HG03342 (cell line): ENCODE results near the gene ADAMTS17.
A peak's percentile ranks its signal among the peaks of the same experiment; 100 is the strongest.

Source experiments
- ATAC-seq: cut with Tn5 transposase; IDR thresholded peaks from one replicate; pipeline ENCODE4 v1.9.1; 2021; ENCODE audit warnings: mild to moderate bottlenecking, moderate library complexity; ENCODE audit not compliant: unreplicated experiment

ADAMTS17 gene

DNA sequence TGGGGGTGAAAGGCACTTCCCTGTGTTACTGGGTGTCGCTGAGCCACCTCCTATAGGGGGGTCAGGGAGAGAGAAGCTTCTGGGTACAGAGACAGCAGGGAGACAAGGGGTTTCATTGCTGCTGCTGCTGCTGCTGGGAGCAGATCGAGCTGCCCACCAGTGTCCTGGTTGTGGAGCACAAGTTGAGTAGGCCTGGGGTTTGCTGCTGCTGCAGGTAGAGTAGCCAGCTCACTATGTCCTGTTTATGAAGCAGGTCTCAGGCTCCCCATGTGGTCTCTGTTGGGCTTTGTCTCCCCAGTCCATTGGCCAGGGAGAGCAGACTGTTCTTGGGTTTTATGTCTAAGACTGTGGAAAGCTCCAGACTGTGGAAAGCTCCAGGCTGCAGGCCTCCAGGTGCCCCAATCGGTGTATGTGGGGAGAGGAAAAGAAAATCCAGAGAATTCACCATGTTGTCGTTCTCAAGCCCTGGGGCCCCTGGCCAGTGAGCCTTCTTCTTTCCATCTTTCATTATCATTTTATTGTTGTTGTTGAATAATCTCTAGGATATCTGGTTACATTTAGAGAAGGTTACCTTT, 157.8 kb downstream of the ADAMTS17 start:
- no peak for ATAC-seq

DNA sequence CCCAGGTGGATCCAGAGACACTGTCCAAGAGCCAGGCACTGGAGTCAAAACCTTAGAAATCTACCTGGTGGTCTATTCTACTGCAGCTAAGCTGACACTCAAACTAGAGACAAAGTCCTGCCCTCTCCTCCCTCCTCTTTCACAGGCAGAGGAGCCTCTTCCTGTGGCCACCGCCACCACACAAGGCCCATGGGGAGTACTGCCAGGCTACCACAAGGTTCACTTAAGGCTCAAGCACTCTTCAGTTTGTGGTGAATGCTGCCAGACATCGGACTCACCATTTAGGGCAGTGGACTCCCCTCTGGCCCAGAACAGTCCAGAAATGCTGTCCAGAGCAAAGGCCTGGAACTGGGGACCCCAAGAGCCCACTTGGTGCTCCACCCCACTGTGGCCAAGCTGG, 160.9 kb downstream of the ADAMTS17 start:
- no peak for ATAC-seq

DNA sequence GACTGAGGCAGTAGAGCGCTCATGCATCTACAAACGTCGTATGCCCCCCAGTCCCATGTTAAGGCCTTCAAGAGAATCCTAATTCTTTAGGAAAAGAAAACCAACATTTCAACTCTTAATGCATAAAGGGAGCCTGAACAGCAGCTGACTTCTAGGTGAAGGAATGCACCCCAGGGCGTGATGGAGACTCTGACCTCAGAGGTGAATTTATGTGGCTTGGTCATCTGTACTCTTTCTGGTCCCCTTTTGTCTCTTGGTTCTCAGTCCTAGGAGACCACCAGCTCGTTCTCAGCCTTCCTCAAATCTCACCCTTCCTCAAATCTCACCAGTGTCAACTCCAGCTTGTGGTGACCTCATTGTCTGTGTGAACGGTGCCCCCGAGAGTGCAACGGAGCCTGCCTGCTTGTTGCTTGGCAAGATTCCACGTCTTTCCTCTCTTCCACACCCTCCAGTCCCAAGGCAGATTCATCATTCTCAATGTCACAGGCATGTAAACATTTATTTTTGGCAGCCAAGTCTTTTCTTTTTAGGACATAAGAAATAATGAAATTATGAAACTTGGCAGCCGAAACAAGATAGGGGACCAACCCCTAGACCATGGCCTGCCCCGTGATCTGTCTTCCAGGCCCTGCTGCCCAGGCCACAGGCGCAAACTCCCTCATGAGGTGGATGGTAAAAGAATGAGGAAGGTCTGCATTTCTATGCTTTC, 166.2 kb downstream of the ADAMTS17 start:
- no peak for ATAC-seq

DNA sequence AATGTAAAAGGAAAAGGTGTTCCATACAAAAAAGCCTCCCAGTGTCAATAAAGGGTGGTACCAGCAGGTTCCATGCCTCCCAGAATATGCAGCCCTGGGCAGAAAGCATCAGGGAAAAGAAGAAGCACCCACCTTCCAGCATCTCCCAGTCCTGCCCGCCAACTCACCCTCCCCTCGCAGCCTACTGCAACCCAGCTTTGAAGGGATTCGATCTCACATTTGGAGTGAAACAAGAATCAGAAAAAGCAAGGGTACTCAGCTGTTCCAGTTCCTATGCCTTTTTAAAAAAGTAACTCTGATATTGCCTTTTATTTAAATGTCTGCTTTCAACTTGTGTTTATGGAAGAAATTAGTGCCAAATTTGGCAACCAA, 166.9 kb downstream of the ADAMTS17 start:
- no peak for ATAC-seq

DNA sequence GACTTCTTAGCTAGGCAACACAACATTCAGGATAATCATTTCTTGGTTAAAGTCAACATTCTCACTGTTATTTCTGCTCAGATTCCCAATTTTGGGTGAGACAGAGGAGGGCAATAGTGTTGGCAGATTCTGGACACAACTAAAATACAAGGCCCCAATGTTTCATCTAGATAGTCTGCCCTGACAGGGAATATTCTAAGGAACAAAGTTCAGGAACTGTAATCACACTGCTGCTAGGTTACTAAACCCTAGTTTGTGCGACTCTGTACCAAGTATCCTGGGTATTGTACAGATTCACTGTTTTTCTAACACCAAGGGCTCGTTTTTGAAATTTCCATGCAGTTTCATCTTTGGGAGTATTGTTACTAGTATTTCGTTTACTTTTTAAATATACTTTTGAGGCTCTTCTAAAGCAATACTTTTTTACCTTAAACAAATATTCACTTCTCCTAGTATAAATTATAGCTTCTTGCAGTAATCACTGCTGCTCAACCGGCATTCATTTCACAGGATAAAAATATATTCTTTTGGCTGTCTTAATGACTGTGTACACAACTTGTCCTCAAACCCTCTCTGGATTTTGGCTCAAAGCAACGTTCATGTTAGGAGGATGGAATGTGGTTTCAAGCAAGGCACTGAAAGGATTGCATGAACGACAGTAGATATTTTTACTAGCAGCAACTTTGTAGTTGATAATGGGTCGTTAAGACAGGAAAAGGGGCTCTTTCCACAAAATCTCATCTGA, 167.4 kb downstream of the ADAMTS17 start:
- ATAC-seq, result no peak

DNA sequence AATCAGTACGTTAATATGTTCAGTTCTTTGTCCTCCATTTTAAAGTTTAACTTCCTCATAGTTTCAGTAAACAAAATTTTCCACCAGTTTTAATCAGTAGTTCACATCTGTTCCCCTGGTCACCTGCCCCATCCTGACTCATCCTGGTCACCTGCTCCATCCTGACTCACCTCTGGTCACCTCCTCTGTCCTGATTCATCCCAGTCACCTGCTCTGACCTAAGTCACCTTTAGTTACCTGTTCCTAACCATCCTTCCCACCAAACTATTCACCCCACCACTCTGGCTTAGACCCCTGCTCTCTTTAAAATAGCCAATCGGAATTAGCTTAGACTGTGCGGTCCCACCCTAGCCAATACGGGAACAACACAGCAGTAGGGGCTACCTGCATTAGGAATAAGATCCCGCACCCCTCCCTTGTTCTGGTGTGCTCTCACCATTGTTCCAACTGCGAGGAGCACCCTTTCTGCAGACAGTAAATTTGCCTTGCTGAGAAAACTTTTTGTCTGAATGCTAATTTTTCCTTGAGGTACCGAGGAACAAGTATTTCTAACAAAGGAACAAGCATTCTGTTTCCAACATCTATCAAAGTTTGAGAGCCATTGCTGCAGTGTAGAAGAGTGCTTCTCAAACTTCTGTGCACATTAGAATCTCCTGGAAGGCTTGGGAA, 169.3 kb downstream of the ADAMTS17 start:
- ATAC-seq, result no peak

DNA sequence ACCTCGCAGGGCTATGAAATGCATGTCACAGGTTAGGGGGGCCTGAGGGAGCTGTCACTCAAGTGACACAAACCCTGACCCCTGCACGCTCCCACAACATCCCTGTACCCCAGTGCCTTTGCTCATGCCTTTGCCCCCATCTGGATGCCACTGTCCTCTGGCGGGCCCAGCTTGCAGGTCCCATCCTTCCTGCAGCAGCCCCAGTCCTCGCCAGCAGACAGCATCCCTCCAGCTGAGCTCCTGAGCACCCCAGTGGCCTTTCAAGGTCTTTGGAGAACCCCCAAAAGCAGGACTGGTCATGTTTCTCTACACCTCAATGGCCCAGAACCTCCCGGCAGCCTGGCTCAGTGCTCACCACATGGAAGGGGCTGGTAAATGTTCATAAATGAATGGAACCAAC, 170.4 kb downstream of the ADAMTS17 start:
- no peak for ATAC-seq

DNA sequence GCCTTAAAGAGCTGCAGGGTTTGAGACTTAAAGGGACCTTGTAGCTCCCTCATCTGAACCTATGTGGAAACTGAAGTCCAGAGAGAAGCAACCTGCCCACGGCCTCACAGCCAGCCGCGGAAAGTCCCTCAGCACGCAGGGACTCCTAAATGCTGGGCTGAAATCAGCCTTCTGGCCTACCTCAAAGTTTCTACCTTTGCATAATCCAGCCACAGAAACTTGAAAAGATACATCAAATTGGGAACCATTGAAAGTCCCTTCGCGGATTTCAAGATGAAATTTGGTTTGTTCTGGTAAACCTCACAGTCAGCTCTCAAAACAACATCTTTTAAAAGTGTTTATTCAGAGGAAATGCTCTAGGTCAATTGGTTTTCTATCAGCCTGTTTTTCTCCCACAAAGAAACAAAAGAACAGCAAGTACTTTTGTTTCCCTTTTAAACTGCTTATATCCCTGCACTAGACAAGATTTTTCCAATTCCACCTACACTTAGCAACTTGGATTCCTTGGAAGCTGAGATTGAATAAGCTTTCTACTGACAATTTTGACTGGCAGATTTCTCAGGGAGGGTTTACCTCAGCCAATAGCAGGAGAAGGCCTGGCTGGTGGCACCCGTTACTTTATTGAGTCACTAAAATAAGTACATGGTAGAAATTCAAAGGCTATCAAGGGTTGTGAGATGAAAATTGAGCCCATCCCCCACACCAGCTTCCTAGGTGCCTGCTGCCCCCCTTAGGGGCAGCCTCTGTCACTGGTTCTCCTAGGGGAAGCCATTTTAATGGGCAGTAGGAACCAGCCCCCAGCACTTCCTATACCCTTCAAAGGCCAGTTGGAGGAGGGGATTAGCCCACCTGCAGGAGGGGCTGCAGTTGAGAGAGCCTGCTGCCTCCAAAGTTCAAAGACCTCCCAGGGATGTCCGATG, 171.2 kb downstream of the ADAMTS17 start:
- ATAC-seq, result peak; percentile 71

DNA sequence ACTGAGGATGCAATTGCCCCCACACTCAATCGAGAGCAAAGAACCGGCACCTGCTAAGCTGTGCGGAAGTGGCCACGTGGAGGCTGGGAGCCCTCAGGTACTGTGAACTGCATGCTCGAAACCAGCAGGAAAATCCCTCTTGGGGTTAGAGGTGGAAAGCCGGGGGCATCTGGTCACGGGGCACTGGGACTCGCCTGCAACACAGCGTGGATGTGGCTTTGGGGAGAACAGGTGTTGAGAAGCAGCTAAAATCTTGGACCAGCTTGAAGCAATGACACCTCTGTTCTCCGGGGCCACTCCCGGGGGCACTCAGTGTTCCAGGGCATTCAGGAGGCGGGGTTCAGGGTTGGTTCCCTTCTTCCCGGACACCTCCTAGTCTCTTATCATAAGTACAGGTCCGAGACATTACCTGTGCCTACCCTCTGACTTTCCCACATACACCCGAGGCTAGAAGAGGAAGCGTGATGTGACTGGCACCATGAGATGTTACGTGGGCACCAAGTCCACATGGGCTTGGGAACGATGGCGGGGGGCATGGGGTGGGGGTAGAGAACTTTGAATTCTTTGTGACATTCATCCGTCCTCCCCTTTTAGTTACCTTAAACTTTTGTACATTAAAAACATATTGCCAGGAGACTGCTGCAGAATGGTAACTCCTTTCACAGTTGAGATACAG, 172.0 kb downstream of the ADAMTS17 start:
- ATAC-seq, result no peak

DNA sequence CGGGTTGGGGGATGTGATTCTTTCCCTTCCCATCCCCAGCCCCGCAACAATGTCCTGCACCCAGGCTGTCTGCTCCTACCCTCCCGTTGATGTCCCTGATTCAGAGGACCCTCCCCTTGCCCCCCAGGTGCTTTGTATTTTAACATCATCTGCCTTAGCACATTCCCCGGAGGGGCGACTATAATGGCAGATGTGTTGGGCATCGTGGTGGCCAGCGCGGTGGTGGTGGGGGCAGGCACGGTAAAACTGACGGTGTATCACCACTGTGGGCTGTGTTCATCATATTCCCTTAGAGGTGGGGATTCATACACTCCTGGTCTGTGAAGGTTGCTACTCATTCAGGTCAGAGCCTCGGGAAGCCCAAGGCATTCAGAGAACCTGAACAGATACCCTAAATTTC, 173.0 kb downstream of the ADAMTS17 start:
- ATAC-seq, result no peak

DNA sequence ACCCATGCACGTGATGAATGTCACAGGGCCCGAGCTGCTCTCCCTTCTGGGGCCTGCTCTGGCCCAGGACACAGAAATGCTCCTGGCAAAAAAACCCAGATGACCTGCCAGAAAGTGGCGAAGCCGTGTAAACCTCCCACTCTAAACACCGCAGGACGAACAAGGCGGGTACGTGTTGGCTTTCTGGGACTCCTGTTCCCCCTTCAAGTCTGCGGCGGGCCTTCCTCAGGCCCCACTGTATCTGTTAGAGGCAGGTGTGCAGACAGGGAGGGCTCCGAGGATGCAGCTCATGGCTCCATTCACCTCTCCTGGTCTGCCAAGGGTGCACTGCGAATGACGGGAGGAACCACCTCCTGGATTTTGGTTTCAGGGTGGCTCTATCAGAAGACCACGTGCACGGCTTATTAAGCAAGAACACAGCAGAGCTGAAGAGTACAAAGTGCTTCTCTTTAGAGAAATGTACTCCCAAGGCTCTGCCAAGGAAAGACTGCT, 173.8 kb downstream of the ADAMTS17 start:
- ATAC-seq, result no peak

DNA sequence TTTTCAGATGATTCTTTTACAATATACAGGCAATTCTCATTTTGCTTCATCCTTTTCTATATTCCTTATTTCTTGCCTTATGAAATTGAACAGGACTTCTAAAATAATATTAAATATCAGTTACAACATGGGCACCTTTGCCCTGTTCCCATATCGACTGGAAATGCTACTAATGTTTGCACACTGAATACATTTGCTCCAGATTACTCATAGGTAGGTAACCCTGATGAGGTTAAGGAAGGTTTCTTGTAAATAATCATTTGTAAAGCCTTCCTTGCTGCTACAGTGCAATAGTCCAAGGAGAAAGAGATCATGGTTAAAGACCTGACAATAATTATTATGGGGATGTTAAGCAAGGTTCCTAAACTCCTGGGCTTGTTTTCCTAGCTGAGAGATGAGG, 175.5 kb downstream of the ADAMTS17 start:
- ATAC-seq, result no peak

DNA sequence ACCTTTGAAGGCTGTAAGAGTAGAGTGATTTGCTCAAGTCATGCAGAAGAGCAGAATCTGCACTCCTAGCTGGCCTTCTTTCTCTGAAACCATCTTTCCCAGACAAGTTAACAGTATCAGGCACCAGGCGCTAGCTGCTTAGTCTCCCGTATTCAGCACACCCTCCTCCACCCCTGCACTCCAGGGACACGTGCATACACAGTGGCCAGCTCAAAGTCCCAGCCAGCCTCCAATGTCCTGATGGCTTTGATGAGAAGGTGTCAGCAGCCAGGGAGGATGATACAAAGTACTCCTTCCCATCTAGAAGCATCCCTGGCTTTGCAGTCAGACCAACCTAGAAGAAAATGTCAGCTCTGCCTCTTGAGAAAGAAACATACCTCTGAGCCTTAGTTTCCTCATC, 177.8 kb downstream of the ADAMTS17 start:
- ATAC-seq, result no peak

DNA sequence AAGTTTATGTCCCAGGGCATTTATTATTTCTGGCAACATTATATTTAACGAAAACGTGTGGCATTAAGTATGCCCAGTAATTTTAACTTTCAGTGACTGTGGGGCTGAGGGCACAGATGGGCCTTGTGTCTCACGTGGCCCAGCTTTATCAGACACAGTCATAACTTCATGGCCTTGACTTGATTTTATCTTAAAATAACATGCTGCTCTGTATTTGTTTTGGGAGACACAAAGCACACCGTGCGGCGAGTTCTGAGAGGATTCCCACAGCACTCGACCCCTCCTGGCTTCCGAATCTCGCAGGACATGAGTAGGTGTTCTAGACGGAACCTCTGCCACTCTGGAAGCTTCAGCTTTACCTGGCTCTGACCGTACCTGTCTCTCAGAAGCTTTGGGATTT, 180.8 kb downstream of the ADAMTS17 start:
- no peak for ATAC-seq

DNA sequence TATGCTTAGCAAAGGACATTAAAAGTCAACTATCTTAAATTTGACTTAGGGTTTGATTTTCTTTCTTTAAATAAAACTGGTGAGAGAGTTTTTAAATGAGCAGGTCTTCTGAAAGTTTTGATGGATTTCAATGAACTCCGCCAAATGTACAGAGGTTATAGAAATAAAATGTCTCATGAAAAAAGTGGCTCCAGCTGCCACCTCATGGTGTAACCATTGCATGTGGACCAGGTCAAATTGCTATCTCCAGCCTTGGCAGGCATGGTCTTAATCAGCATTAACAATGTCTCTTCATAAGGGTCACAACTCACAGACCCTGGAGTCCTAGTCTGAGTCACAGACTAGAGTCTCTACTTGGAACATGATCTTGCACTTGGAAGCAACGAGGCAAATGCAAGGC, 182.3 kb downstream of the ADAMTS17 start:
- no peak for ATAC-seq

DNA sequence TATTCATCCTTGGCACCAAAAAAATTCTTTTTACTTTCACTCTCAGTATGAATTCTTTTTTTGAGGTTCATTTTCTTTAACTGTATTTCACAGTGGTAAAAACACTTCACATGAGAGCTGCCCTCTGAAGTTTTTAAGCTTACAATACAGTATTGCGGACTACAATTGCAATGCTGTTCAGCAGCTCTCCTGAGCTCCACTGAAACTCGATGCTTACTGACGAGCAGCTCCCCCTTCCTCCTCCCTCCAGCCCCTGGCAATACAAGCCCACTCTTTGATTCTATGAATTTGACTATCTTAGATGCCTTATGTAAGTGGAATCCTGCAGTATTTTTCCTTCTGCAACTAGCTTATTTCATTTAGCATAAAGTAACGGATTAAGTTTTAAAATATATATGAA, 183.4 kb downstream of the ADAMTS17 start:
- no peak for ATAC-seq

DNA sequence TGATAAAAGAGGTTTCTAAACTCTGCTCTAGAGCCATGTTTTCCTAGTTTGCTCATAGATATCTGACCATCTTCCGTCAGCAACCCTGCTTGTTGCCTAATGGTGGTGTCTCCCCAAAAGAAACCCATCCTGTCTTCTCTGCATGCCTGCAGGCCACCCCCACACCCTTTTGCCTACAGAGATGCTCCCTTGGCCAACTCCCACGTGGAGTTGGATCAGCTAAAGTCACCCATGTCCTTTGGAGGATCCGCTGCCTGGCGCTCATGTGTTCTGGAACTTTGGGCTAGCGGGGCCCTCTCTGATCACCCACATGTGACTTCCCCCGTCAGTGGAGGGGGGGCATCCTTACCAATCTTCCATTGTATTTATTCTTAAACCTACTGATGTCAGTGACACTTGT, 185.6 kb downstream of the ADAMTS17 start:
- no peak for ATAC-seq

DNA sequence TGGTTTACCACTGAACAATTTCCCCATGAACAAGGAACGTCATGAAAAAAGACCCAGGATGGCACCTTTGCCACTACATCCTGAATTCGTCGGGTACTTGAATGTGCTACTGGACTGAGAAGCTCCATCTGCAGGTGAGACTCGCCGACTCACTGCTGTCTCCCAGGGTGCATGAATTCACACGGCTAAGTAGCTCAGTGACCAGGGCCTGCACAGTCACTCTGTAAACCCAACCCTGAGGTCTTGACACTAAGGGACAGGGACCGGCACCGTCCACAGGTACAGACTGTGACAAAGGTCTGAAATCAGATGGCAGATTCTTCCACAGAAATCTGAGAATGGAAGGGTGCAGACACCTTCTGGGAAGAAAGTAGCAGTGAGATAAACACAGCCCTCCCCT, 187.4 kb downstream of the ADAMTS17 start:
- no peak for ATAC-seq

DNA sequence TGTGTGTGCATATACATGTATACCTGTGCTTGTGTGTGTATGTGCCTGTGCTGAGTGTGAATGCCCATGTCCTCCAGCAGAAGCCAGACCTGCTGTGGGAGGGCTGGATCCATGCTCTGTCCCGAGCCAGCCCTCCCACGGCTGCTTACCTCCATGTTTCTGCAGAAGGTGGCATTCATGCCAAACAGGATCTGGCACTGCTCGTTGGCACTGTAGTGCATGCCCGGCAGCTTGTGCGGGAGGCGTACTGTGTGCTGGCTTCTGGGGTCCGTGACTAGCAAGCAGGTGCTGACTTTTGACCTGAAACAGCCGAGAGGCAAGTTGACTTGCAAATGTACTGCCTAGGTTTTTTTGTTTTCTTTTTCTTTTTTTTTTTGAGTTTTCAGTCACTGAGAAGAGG, 189.3 kb downstream of the ADAMTS17 start:
- ATAC-seq, result no peak

DNA sequence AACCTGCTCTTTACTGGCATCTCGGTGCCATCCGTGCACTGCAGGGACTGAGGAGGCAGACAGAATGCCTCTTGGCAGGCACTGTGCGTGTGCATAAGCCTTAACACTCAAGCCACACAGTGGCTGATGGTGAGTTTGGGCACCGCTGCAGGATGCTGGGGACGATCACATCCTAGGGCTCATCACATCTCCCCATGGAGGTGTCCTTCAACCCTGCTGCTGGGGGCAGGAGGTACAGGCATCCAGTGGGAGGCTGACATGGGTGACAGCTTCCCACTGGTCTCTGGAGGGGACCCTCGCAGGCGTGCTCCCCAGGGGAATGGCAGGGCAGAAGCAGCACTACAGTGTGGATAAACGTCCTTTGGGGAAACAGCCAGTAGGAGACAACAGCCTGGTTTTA, 190.9 kb downstream of the ADAMTS17 start:
- no peak for ATAC-seq
